Stimulated activated naive CD8-positive, alpha-beta T cell treated with anti-CD3 and anti-CD28 coated beads, Interleukin-15, Interleukin-2, amounts not matched to agents 100 U/mL and 50 U/mL, for 24 hours (primary cell): ENCODE results near the gene TOPAZ1.

Experiments
- ATAC-seq: fragments of 150-1000 bp; cut with Tn5 transposase; one replicate; pipeline ENCODE4 v1.10.0; 2021
- DNase-seq: peaks from one replicate; pipeline ENCODE4 v3.0.0; 2021

Gene TOPAZ1

GRCh38 chr3:44248152-44248551 lies 6.5 kb downstream of the TOPAZ1 start:
- ATAC-seq (no peak), DNase-seq (no peak)

- DNase-seq, result no peak
- ATAC-seq, result no peak
Measured at GRCh38 chr3:44252332-44252959, 10.8 kb downstream of the TOPAZ1 start.

DNA sequence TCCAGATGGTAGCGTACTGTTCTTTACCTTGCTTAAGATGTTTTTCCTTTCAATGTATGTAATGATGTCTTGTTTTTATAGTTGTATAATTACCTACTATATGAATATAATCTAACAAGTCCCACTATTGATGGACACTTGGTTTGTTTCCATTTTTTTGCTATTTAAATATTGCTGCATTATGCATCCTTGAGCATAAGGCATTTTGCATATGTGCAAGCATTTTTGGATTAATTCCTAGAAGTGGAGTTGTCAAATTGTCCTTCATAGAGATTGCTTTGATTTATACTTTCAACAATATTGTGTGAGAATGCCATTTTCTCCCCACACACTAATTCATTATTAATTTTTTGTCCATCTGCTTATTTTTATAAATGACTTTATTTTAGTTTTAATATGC lies 17.7 kb downstream of the TOPAZ1 start:
- DNase-seq, result no peak
- no peak for ATAC-seq

- DNase-seq (no peak), ATAC-seq (no peak)
Measured at GRCh38 chr3:44264146-44264545, 22.5 kb downstream of the TOPAZ1 start.

- no peak for DNase-seq
- ATAC-seq, result no peak
Measured at GRCh38 chr3:44265815-44266214, 24.1 kb downstream of the TOPAZ1 start.

DNA sequence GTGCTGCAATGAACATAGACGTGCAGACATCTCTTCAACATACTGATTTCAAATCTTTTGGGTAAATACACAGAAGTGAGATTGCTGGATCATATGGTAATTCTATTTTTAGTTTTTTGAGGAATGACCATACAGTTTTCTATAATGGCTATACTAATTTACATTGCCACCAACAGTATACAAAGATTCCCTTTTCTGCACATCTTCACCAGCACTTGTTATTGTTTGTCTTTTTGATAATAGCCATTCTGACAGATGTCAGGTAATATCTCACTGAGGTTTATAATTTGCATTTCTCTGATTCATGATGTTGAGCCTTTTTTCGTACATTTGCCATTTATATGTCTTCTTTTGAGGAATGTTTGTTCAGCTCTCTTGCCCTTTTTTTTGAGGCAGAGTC lies 30.5 kb downstream of the TOPAZ1 start:
- DNase-seq, result no peak
- no peak for ATAC-seq

GRCh38 chr3:44277925-44278324 lies 36.2 kb downstream of the TOPAZ1 start:
- ATAC-seq (no peak), DNase-seq (no peak)

DNA sequence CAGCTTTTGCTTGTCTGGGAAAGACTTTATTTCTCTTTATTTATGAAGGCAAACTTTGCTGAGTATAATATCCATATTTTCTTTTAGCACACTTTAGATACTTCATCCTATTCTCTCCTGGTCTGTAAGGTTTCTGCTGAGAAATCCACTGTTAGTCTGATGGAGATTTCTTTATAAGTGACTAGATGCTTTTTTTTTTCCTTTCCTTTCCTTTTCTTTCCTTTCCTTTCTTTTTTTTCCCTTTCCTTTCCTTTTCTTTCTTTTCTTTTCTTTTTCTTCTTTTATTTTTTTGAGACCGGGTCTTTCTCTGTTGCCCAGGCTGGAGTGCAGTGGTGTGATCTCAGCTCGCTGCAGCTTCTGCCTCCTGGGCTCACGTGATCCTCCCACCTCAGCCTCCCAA lies 38.4 kb downstream of the TOPAZ1 start:
- no peak for ATAC-seq
- DNase-seq, result no peak

- no peak for DNase-seq
- no peak for ATAC-seq
Measured at GRCh38 chr3:44280631-44281030, 38.9 kb downstream of the TOPAZ1 start.

GRCh38 chr3:44284949-44285348 lies 43.3 kb downstream of the TOPAZ1 start:
- ATAC-seq (no peak), DNase-seq (no peak)

DNA sequence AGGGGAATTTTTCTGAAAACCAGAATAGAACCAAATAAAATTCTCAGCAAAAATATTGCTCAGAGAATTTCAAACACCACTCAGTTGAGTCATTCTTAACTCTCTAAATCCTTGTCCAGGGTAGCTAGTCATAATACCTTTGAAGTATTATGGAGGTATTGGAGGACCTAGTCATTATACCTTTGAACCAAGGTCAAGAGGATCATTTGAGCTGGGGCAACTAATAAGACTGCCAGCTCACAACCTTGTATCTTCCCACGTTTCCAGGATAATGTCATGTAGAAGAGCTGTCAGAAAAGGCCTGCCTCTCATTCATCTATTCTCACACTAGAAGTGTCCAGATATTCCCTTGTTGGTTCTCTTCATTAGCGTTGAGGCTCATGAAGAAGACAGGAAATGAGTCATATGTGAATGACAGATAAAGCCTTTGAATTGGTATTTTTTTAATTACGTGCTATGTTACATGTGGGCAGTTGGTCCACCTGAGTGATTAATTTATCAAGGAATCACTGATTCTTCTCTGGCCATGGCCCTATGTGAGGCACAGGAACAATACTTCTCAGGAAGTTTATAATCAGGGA lies 48.3 kb downstream of the TOPAZ1 start:
- DNase-seq (no peak), ATAC-seq (no peak)

GRCh38 chr3:44292276-44292675 lies 50.6 kb downstream of the TOPAZ1 start:
- DNase-seq, result no peak
- ATAC-seq, result no peak

GRCh38 chr3:44292947-44293346 lies 51.3 kb downstream of the TOPAZ1 start:
- ATAC-seq, result no peak
- DNase-seq, result no peak

DNA sequence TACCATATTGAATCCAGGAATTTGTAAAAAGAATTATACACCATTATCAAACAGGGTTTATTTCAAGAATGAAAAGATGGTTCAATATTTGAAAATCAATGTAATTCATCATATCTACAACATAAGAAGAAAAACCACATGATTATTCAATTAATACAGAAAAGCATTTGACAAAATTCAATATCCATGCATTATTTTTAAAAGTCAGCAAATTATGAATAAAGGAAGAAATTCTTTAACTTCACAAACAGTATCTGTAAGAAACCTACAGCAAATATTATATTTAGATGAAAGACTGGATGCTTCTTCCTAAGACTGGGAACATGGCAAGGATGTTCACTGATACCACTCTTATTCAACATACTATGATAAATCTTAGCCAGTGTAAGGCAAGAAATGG lies 55.6 kb downstream of the TOPAZ1 start:
- ATAC-seq (no peak), DNase-seq (no peak)

DNA sequence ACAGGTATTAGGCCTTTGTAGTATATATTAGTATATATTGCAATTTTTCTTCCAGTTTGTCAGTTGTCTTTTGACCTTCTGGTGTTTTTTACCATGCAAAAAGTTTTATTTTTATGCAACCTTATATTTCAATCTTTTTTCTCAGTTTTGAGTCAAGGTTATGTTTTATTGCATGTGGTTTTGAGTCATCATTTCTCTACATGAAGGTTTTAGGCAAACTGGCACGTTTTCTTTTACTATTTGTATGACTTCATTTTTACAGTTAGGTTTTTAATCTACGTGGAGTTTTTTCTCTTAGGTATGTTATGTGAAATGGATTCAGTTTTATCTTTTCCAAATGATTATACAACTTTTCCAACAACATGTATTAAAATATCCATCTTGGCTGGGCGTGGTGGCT lies 60.1 kb downstream of the TOPAZ1 start:
- no peak for DNase-seq
- no peak for ATAC-seq

GRCh38 chr3:44309500-44309899 lies 67.8 kb downstream of the TOPAZ1 start:
- no peak for ATAC-seq
- no peak for DNase-seq

DNA sequence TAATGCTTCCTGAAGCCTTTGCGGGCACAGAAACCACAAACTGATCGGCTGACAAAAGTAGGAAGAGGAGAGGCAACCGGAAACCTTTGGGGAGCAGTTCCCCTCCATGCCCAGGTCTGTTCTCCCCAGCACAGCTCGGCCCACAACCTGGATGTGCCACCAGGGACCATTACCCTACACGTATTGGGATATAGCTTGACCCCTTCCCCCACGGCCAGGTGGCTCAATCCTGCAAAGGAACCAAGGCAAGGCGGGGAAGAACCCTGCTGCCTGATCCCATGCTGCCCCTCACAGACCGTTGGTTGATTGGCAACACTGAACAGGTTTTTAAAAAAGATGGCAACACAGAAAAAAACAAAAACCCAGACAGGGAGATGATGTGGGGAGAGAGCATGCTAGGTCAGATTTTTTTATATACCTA lies 77.2 kb downstream of the TOPAZ1 start:
- DNase-seq, result no peak

DNA sequence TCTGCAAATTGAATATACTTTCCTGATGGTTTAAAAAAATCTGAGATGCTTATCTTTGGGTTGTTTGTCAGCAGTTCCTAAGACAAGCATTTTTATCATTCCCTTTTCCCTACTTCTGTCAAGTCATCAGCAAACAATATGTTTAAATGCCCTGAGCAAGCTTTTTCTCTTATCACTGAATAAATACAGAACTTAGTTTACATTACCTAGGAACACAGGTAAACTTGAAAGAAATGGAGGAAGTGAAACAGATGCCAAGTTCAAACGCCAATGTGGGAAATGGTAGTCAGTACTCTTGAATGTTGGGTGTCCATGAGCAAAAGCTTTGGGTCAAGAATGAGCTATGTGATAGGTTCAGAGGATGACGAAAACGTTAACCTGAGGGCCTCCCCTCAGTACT lies 79.6 kb downstream of the TOPAZ1 start:
- ATAC-seq, result no peak
- DNase-seq, result no peak

More for the DNA sequence above, 77.2 kb downstream of the TOPAZ1 start:
- no peak for ATAC-seq

DNA sequence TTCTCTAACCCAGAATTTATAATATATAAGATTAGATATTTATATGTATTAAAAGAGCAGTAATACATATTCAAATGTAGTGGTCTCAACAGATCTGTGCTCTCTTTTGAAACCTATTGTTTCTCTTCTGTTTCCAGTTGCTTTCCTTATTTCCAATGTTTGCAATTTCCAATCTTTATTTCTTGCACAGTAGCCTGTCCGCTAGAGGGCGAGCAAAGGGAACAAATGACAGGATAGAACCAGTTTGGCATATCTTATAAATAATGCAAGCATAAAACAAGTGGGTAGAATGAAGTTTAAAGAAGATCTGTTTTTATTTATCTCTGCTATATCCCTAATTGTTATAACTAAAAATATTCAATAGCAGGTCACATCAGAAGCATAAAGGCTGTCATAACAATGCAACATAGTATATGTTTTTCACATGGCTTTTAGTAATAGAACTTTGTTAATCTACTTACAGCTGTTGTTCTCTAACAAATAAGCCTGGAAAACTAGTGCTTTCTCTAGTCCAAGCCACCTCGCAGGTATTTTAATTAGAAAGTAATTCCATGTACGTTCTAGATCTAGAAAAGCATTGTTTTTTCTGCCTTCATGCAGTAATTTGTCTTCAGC lies 81.8 kb downstream of the TOPAZ1 start:
- DNase-seq (peak; percentile 63), ATAC-seq (no peak)

DNA sequence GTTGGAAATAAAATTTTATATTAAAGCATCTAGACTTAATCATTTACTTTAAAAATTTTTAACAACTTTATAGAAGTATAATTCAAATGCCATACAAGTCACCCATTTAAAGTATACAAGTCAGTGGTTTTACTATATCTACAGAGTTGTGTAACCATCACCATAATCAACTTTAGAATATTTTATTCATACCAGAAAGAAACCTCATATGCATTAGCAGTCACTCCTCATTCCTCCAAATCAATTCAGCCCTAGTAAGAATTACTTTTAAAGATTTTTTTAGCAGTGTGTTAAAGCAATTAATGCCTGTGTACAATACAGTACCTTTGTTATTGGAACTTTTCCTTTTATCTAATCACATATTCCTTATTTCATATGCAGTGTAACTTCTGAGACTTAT lies 82.9 kb downstream of the TOPAZ1 start:
- DNase-seq (no peak), ATAC-seq (no peak)

- ATAC-seq (no peak), DNase-seq (no peak)
Measured at GRCh38 chr3:44326019-44326418, 84.3 kb downstream of the TOPAZ1 start.

GRCh38 chr3:44326515-44326914 lies 84.8 kb downstream of the TOPAZ1 start:
- ATAC-seq (no peak), DNase-seq (no peak)

DNA sequence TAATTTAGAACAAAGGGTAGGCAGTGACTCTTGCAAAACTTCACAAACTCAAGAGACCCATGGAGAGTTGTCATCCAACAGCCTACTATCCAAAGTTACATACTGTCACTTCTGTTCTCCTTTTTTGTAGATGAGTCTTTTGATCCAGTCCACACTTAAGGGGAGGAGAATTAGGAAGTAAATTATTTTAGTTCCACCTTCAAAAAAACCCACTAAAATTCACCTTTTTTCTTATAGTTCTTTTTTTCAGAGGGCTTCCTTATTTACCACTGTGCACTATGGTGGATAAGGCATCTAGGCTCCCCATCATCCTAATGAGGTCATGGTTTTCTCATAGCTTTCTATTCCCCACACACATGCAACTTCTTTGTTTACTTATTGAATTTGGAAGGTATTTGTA lies 88.3 kb downstream of the TOPAZ1 start:
- no peak for DNase-seq
- ATAC-seq, result no peak

DNA sequence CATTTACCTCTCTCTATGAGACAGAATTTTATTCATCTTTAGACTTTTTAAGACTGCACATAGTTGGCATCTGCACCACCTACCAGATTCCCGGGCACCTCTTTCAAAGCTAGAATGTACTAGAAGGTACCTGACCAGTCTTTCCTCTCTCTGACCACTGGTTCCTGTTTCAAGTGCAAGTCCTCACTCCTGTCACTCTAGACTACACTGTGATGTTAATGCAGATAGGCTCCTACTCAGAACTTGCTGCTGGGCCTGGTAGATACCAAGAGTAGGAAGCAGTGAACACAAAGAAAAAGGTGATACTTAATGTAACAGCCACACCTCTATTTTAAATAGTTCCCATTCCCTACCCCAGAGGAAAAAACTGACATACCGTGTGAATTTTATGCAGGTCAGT lies 88.8 kb downstream of the TOPAZ1 start:
- no peak for ATAC-seq

More for the DNA sequence above, 88.8 kb downstream of the TOPAZ1 start:
- DNase-seq, result no peak
